HepG2 (cell line): ENCODE measurements around the gene ZNF684. TPM values are rescaled to one million over a fixed set of nuclear protein-coding genes. Genes with fewer than 3 reads are reported as not detected.

Experiments used
- ATAC-seq: fragments of 200-7000 bp; cut with Tn5 transposase; 3 replicates; pipeline ENCODE4 v1.9.1; 2020; ENCODE audit warnings: mild to moderate bottlenecking, moderate library complexity
- BruUV-seq: library from RNA; stranded (reverse); fragments of 400-500 nt; replicated peaks from 2 replicates; lab custom pipeline; 2021; lab: Mats Ljungman, UMichigan
- CTCF ChIA-PET: fragments of 300-600 bp; formaldehyde crosslinking; extraction: SDS; loops from one replicate; lab custom pipeline; 2021; ENCODE audit warnings: low total read pairs, inconsistent platforms, low intra/inter-chr PET ratio; lab: Yijun Ruan, JAX
- POLR2A ChIA-PET: fragments of 350-600 bp; sonication (Branson Sonifier 250); formaldehyde crosslinking; loops from one replicate; lab custom pipeline; 2020; ENCODE audit warnings: antibody characterized with exemption, inconsistent platforms; lab: Yijun Ruan, JAX
- DNase-seq: peaks from one replicate; pipeline ENCODE4 v3.0.0-alpha.2; 2015; ENCODE audit warnings: low spot score
- FAIRE-seq: peaks from 3 replicates; lab custom pipeline; 2011; peaks lifted over from hg19 to GRCh38; lab: Jason Lieb, UNC
- H2AFZ ChIP-seq: one replicate; pipeline ENCODE4 v1.6.1; 2011; ENCODE audit warnings: low read length, inconsistent platforms
- H3K27ac ChIP-seq: fragments of 300-600 bp; 3 replicates; pipeline ENCODE4 v1.8.0; 2011; ENCODE audit warnings: mixed run types, mild to moderate bottlenecking, mixed read lengths, low read length, inconsistent platforms; ENCODE audit not compliant: insufficient read depth; ENCODE audit errors: extremely low read length
- H3K27me3 ChIP-seq, 2 experiments: fragments of 200-600 bp in 1 of 2; 2 replicates in 1 of 2; 3 replicates in 1 of 2; pipeline versions ENCODE4 v1.6.0 to v1.8.0; 2011; ENCODE audit warnings: low read length in 2 of 2, mild to moderate bottlenecking in 2 of 2, moderate library complexity in 2 of 2, inconsistent platforms in 1 of 2; ENCODE audit not compliant: insufficient read depth in 2 of 2, control insufficient read depth in 1 of 2
- H3K36me3 ChIP-seq, 2 experiments: fragments of 200-600 bp in 1 of 2; replicated peaks in 1 of 2; 2 replicates in 1 of 2; 3 replicates in 1 of 2; pipeline versions ENCODE4 v1.5.1 to v1.8.0; 2011; ENCODE audit warnings: low read length in 2 of 2, inconsistent platforms in 1 of 2; ENCODE audit not compliant: insufficient read depth in 2 of 2, control insufficient read depth in 1 of 2
- H3K4me1 ChIP-seq: 2 replicates; pipeline ENCODE4 v1.5.1; 2012; ENCODE audit warnings: low read length, inconsistent platforms; ENCODE audit not compliant: insufficient read depth
- H3K4me2 ChIP-seq: 2 replicates; pipeline ENCODE4 v1.6.0; 2011; ENCODE audit warnings: low read depth, low read length, inconsistent platforms
- H3K4me3 ChIP-seq, 3 experiments: fragments of 200-600 bp in 1 of 3; sonication (generic), shearing (Covaris generic) in 1 of 3; replicated peaks in 1 of 3; 2 replicates each; pipeline ENCODE4 v1.5.1; 2011 to 2016; ENCODE audit warnings: low read length in 3 of 3, inconsistent platforms in 2 of 3, low read depth in 2 of 3, mild to moderate bottlenecking in 2 of 3, control low read depth in 1 of 3, mixed read lengths in 1 of 3; ENCODE audit not compliant: insufficient read depth in 1 of 3
- H3K79me2 ChIP-seq: one replicate; pipeline ENCODE4 v1.6.1; 2011; ENCODE audit warnings: low read length, inconsistent platforms; ENCODE audit not compliant: insufficient read depth
- H3K9ac ChIP-seq: 2 replicates; pipeline ENCODE4 v1.6.0; 2011; ENCODE audit warnings: mild to moderate bottlenecking, low read depth, low read length, inconsistent platforms; ENCODE audit not compliant: insufficient read depth
- H3K9me3 ChIP-seq: 2 replicates; pipeline ENCODE4 v1.5.1; 2012; ENCODE audit warnings: mild to moderate bottlenecking, low read length
- H4K20me1 ChIP-seq: 2 replicates; pipeline ENCODE4 v1.6.0; 2011; ENCODE audit warnings: inconsistent platforms, mild to moderate bottlenecking, low read length, moderate library complexity; ENCODE audit not compliant: insufficient read depth
- BRCA1 ChIP-seq: sonication (generic); formaldehyde crosslinking; IDR thresholded peaks from 2 replicates; pipeline ENCODE4 v1.4.0; 2020; ENCODE audit warnings: missing genetic modification reagents
- MAZ ChIP-seq, 2 experiments: sonication (generic) in 1 of 2; formaldehyde crosslinking in 1 of 2; IDR thresholded peaks; 2 replicates each; pipeline versions ENCODE4 v1.5.0 to v1.6.1; 2012 to 2020; ENCODE audit warnings: low read depth in 2 of 2, mild to moderate bottlenecking in 2 of 2, borderline replicate concordance in 1 of 2, improper control_type of control experiment in 1 of 2, low read length in 1 of 2, missing genetic modification reagents in 1 of 2, moderate library complexity in 1 of 2
- PRDM4 ChIP-seq: sonication (generic); formaldehyde crosslinking; IDR thresholded peaks from 2 replicates; pipeline ENCODE4 v1.9.0; 2021; ENCODE audit warnings: missing genetic modification reagents, borderline replicate concordance
- ZFP82 ChIP-seq: sonication (generic); formaldehyde crosslinking; IDR thresholded peaks from 2 replicates; pipeline ENCODE4 v1.5.1; 2020; ENCODE audit warnings: mild to moderate bottlenecking, missing genetic modification reagents, borderline replicate concordance
- ZNF10 ChIP-seq: sonication (generic); formaldehyde crosslinking; IDR thresholded peaks from 2 replicates; pipeline ENCODE4 v1.4.0; 2020; ENCODE audit warnings: mild to moderate bottlenecking, low read depth, missing genetic modification reagents, borderline replicate concordance
- WGBS: methylation state at CpG from one replicate; pipeline ENCODE4 v1.1.6; 2017; ENCODE audit warnings: low lambda C conversion rate; 5-methylcytosine and 5-hydroxymethylcytosine counted together
- in situ Hi-C: cut with HindIII; loops from 2 replicates; pipeline ENCODE4 v1.10.0; 2017; ENCODE audit warnings: low pct_unique_long_range_greater_than_20kb; ENCODE audit not compliant: extremely low pct_ligation_motif_present
- intact Hi-C: fragments of 100-400 bp; cut with micrococcal nuclease; formaldehyde crosslinking; loops from one replicate; pipeline ENCODE4 v1.10.0; 2022; ENCODE audit not compliant: unreplicated experiment
- polyA plus RNA-seq, 8 experiments: library from polyadenylated mRNA; depleted of rRNA in 3 of 8; stranded (reverse) in 7 of 8; unstranded in 1 of 8; fragments of >200 nt; fragmentation: Illumina TruSeq in 4 of 8; extraction: Trizol in 4 of 8; gene quantifications; 2 replicates each; pipeline versions ENCODE4 v1.2.1 to v1.2.3, GENCODE V29; 2011 to 2016; ENCODE audit warnings: low read depth in 4 of 8, missing spikeins in 1 of 8, mixed read lengths in 1 of 8; ENCODE audit not compliant: insufficient read depth in 1 of 8
- total RNA-seq, 5 experiments: library from RNA; depleted of rRNA; stranded (reverse); fragments of >200 nt; fragmentation: Illumina TruSeq; extraction: Trizol; gene quantifications; 2 replicates each; pipeline ENCODE4 v1.2.3, GENCODE V29; 2016; ENCODE audit warnings: low read depth in 1 of 5

Gene ZNF684
- total and polyA plus RNA-seq, 2 of the 13 experiments (the other 11 are each of a cell fraction or from before 2014, with no cell fraction given), result 6.5 to 15.2 TPM

- Histone ChIP-seq H3K36me3 (peaks cover 7 to 11% of the 10 kb centered on the region in 2 experiments; a peak in 4 of 5 replicates), H3K9me3 (no peaks in the 10 kb centered on the region), H3K4me3 (no peak overlapping the region), H3K4me1 (no peaks in the 10 kb centered on the region), H3K79me2 (no peaks in the 10 kb centered on the region), H3K4me2 (no peak overlapping the region), H4K20me1 (0 out of 2 replicates have a peak, but pooled peaks cover 2% of the 10 kb centered on the region), H3K27ac (no peak overlapping the region), H3K27me3 (no peaks in the 10 kb centered on the region), H3K9ac (no peak overlapping the region), H2AFZ (no peak overlapping the region)
- intact Hi-C loops, result no loop called here
- TF ChIP-seq MAZ (IDR thresholded peaks at IDR 0.05; ENCODE audit: borderline replicate concordance, low read depth, low read length), result no peak
- TF ChIP-seq MAZ (CRISPR knock-in tag; IDR thresholded peaks at IDR 0.05; ENCODE audit: low read depth), result no peak
- TF ChIP-seq PRDM4 (CRISPR knock-in tag), result no peak
- no peak for TF ChIP-seq BRCA1 (CRISPR knock-in tag)
- TF ChIP-seq ZNF10 (CRISPR knock-in tag), result no peak
- TF ChIP-seq ZFP82 (CRISPR knock-in tag), result no peak
- BruUV-seq, result no TSS peak
- FAIRE-seq (no peak), ATAC-seq (no peak), DNase-seq (no peak)
- in situ Hi-C loops, result no loop called here
- ChIA-PET CTCF (no interaction called here), POLR2A (no interaction called here)
- 65% methylated on average over 2 of the region's 2 CpGs for WGBS
Measured at GRCh38 chr1:40519517-40519916, 11.9 kb upstream of the ZNF684 start.
